ENCODE results near the gene RADIL. TPM values are rescaled to one million over a fixed set of nuclear protein-coding genes. Genes with fewer than 3 reads are reported as not detected.
"Not testable (repeated sequence)": the region's sequence is repeated elsewhere in the genome, so short reads cannot be mapped to it uniquely, and the experiment has no call there.

Gene RADIL
- total RNA-seq, 3 donors from 2014 or later (not counting 1 experiment from before 2014, with no cell fraction given): not detected

GRCh38 chr7:4895766-4896165 lies 12.2 kb upstream of the RADIL start:
- no peaks in the 10 kb centered on the region for H3K27me3 ChIP-seq (ENCODE audit: control insufficient read depth, insufficient read depth, low read length)
- DNase-seq: no peak
- Mint-ChIP-seq H3K4me1 (no peaks in the 10 kb centered on the region), H3K36me3 (no peaks in the 10 kb centered on the region), H3K4me3 (no peak overlapping the region), H3K27ac (no peak overlapping the region), H3K27me3 (ENCODE audit: low read depth in 2 of 2) (peaks cover 5 to 10% of the 10 kb centered on the region in 2 donors), H3K9me3 (no peaks in the 10 kb centered on the region)
- no peak for ATAC-seq
- WGBS (ENCODE audit: insufficient coverage): 92% methylated on average over 10 of the region's 11 CpGs
- H3K36me3 ChIP-seq (ENCODE audit: control insufficient read depth, insufficient read depth, low read length): no peaks in the 10 kb centered on the region
- H3K27ac ChIP-seq (ENCODE audit: low read length): no peak overlapping the region
- intact Hi-C loops (cut with micrococcal nuclease): no loop called here
- TF ChIP-seq, protein P1, sequence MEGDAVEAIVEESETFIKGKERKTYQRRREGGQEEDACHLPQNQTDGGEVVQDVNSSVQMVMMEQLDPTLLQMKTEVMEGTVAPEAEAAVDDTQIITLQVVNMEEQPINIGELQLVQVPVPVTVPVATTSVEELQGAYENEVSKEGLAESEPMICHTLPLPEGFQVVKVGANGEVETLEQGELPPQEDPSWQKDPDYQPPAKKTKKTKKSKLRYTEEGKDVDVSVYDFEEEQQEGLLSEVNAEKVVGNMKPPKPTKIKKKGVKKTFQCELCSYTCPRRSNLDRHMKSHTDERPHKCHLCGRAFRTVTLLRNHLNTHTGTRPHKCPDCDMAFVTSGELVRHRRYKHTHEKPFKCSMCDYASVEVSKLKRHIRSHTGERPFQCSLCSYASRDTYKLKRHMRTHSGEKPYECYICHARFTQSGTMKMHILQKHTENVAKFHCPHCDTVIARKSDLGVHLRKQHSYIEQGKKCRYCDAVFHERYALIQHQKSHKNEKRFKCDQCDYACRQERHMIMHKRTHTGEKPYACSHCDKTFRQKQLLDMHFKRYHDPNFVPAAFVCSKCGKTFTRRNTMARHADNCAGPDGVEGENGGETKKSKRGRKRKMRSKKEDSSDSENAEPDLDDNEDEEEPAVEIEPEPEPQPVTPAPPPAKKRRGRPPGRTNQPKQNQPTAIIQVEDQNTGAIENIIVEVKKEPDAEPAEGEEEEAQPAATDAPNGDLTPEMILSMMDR (IDR thresholded peaks at IDR 0.05): no peak
- no peaks in the 10 kb centered on the region for H3K9me3 ChIP-seq (ENCODE audit: control insufficient read depth, insufficient read depth, low read length)
- no peak overlapping the region for H3K4me3 ChIP-seq (ENCODE audit: low read length)
- H3K4me1 ChIP-seq (ENCODE audit: control insufficient read depth, insufficient read depth, low read length): no peaks in the 10 kb centered on the region

DNA sequence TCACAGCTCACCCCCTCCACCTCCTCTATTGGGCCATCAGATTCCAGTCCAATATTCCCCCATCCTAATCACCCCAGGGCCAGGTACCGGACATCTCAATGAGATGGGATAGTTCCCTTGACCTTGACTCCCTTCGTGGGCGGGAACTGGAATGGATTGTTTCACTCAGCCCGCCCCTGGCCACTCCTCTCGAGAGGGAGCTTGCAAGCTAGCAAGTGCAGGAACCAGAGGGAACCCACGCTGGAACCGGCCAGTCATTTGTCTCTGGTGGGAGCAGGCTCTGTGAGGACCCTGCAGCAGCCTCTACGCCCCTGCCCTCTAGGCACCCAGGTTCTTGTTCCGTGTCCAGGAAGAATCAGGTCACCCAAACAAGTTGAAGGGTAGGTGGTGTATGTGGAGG lies 11.0 kb upstream of the RADIL start:
- no peaks in the 10 kb centered on the region for H3K9me3 Mint-ChIP-seq
- H3K36me3 Mint-ChIP-seq: no peaks in the 10 kb centered on the region
- DNase-seq: no peak
- Histone ChIP-seq H3K27me3 (ENCODE audit: control insufficient read depth, insufficient read depth, low read length) (no peaks in the 10 kb centered on the region), H3K4me1 (ENCODE audit: control insufficient read depth, insufficient read depth, low read length) (no peaks in the 10 kb centered on the region), H3K4me3 (ENCODE audit: low read length) (no peak overlapping the region), H3K27ac (ENCODE audit: low read length) (no peak overlapping the region), H3K36me3 (ENCODE audit: control insufficient read depth, insufficient read depth, low read length) (no peaks in the 10 kb centered on the region), H3K9me3 (ENCODE audit: control insufficient read depth, insufficient read depth, low read length) (no peaks in the 10 kb centered on the region)
- H3K27me3 Mint-ChIP-seq (ENCODE audit: low read depth in 2 of 2): peaks cover 5 to 10% of the 10 kb centered on the region in 2 donors
- H3K4me3 Mint-ChIP-seq: no peak overlapping the region
- 87% methylated on average over 9 of the region's 9 CpGs for WGBS (ENCODE audit: insufficient coverage)
- H3K4me1 Mint-ChIP-seq: no peaks in the 10 kb centered on the region
- no peak overlapping the region for H3K27ac Mint-ChIP-seq
- ATAC-seq: no peak
- TF ChIP-seq, protein P1 (IDR thresholded peaks at IDR 0.05): no peak
- intact Hi-C loops (cut with micrococcal nuclease): no loop called here

DNA sequence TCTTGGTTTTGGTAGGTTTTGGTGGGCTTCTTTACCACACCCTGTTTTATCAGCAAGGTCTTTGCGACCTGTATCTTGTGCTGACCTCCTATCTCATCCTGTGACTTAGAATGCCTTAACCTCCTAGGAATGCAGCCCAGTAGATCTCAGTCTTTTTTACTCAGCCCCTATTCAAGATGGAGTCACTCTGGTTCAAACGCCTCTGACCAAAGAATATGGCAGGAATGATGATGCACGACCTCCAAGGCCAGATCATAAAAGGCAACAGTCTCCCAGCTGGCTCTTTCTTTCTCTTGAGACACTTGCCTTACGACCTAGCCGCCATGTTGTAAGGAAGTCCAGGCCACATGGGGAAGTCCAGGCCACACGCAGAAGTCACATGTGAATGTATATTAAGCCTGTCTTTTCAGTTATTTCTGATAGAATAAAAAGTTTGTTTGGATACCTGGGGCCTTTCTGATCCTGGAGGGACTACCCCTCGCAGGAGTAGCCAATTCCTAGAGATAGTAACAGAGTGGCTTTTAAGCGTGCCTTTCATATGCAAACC lies 10.5 kb upstream of the RADIL start:
- no peaks in the 10 kb centered on the region for H3K9me3 Mint-ChIP-seq
- ATAC-seq (no peak), DNase-seq (no peak)
- intact Hi-C loops (cut with micrococcal nuclease): no loop called here
- no peaks in the 10 kb centered on the region for H3K36me3 Mint-ChIP-seq
- H3K4me1 Mint-ChIP-seq: no peaks in the 10 kb centered on the region
- no peaks in the 10 kb centered on the region for H3K36me3 ChIP-seq (ENCODE audit: control insufficient read depth, insufficient read depth, low read length)
- no peaks in the 10 kb centered on the region for H3K4me1 ChIP-seq (ENCODE audit: control insufficient read depth, insufficient read depth, low read length)
- TF ChIP-seq, protein P1 (IDR thresholded peaks at IDR 0.05): no peak
- no peaks in the 10 kb centered on the region for H3K27me3 ChIP-seq (ENCODE audit: control insufficient read depth, insufficient read depth, low read length)
- H3K4me3 Mint-ChIP-seq: no peak overlapping the region
- 88% methylated on average over 8 of the region's 8 CpGs for WGBS (ENCODE audit: insufficient coverage)
- H3K9me3 ChIP-seq (ENCODE audit: control insufficient read depth, insufficient read depth, low read length): no peaks in the 10 kb centered on the region
- H3K27ac ChIP-seq (ENCODE audit: low read length): no peak overlapping the region
- H3K27me3 Mint-ChIP-seq (ENCODE audit: low read depth in 2 of 2): peaks cover 9 to 10% of the 10 kb centered on the region in 2 donors
- H3K27ac Mint-ChIP-seq: no peak overlapping the region
- no peak overlapping the region for H3K4me3 ChIP-seq (ENCODE audit: low read length)

DNA sequence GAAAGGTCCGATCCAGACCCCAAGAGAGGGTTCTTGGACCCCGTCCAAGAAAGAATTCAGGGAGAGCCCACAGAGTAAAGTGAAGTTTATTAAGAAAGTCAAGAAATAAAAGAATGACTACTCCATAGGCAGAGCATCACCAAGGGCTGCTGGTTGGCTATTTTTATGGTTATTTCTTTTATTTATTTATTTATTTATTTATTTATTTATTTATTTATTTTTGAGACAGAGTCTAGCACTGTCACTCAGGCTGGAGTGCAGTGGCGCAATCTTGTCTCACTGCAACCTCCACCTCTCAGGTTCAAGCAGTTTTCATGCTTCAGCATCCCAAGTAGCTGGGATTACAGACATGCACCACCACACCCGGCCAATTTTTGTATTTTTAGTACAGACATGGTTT lies 9.7 kb upstream of the RADIL start:
- H3K4me3 Mint-ChIP-seq; H3K36me3 ChIP-seq (ENCODE audit: control insufficient read depth, insufficient read depth, low read length); H3K4me3 ChIP-seq (ENCODE audit: low read length); H3K27ac Mint-ChIP-seq; H3K4me1 ChIP-seq (ENCODE audit: control insufficient read depth, insufficient read depth, low read length); H3K9me3 ChIP-seq (ENCODE audit: control insufficient read depth, insufficient read depth, low read length); H3K27me3 ChIP-seq (ENCODE audit: control insufficient read depth, insufficient read depth, low read length); intact Hi-C loops (cut with micrococcal nuclease); H3K36me3 Mint-ChIP-seq; H3K4me1 Mint-ChIP-seq; ATAC-seq; H3K9me3 Mint-ChIP-seq; DNase-seq; H3K27ac ChIP-seq (ENCODE audit: low read length): not testable (repeated sequence)
- WGBS (ENCODE audit: insufficient coverage): 89% methylated on average over 4 of the region's 4 CpGs
- peaks cover 6 to 10% of the 10 kb centered on the region in 2 donors for H3K27me3 Mint-ChIP-seq (ENCODE audit: low read depth in 2 of 2)

DNA sequence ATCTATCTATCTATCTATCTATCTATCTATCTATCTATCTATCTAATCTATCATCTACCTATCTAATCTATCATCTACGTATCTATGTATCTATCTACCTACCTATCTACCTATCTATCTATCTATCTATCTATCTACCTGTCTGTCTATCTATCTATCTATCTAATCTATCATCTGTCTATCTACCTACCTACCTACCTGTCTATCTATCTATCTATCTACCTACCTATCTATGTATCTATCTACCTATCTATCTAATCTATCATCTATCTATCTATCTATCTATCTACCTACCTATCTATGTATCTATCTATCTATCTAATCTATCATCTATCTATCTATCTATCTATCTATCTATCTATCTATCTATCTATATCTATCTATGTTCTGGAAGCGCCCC lies 8.0 kb upstream of the RADIL start:
- 80% methylated on average over 2 of the region's 2 CpGs for WGBS (ENCODE audit: insufficient coverage)
- H3K4me3 ChIP-seq (ENCODE audit: low read length); H3K36me3 ChIP-seq (ENCODE audit: control insufficient read depth, insufficient read depth, low read length); H3K36me3 Mint-ChIP-seq; ATAC-seq; H3K27ac Mint-ChIP-seq; H3K27me3 ChIP-seq (ENCODE audit: control insufficient read depth, insufficient read depth, low read length); DNase-seq; H3K4me1 ChIP-seq (ENCODE audit: control insufficient read depth, insufficient read depth, low read length); intact Hi-C loops (cut with micrococcal nuclease); H3K4me3 Mint-ChIP-seq; H3K4me1 Mint-ChIP-seq; H3K9me3 ChIP-seq (ENCODE audit: control insufficient read depth, insufficient read depth, low read length); H3K27ac ChIP-seq (ENCODE audit: low read length); H3K9me3 Mint-ChIP-seq: not testable (repeated sequence)
- H3K27me3 Mint-ChIP-seq (ENCODE audit: low read depth in 2 of 2): peaks cover 6 to 10% of the 10 kb centered on the region in 2 donors
